ENCODE measurements around the gene INTS7. TPM values are rescaled to one million over a fixed set of nuclear protein-coding genes. Genes with fewer than 3 reads are reported as not detected.
A peak's percentile ranks its signal among the peaks of the same experiment; 100 is the strongest.

INTS7 gene
- total and polyA plus RNA-seq, 11 donors = 3.6 to 12.9 (median 9.1) TPM

DNA sequence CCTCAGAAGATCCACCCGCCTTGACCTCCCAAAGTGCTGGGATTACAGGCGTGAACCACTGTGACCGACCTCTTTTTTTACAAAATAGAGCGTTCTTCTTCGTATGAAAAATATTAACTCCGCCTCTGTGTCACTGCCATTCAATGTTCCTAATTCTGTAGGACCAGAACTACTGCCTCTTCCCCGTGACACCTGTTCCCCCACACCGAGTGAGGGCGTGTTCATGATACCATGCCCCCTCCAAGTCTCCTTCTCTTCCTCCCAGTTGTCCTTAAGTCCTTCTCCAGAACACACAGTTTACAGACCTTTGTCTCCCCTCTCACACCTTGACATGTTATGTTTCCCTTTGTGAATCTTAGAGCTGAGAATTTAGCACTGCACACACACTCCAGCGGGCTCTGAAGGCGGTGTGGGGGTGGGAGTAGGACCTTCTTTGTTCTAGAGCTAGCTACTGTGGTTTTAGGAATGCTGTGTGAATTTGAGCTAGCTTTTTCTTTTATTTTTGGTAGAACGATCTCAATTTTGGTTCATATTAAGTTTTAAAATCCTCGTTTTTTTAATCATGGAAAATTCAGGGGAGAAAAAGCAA is 122.4 kb downstream of the INTS7 start:
- no peaks in the 10 kb centered on the region for H3K36me3 ChIP-seq
- ATAC-seq = no peak
- TF ChIP-seq, protein P1, sequence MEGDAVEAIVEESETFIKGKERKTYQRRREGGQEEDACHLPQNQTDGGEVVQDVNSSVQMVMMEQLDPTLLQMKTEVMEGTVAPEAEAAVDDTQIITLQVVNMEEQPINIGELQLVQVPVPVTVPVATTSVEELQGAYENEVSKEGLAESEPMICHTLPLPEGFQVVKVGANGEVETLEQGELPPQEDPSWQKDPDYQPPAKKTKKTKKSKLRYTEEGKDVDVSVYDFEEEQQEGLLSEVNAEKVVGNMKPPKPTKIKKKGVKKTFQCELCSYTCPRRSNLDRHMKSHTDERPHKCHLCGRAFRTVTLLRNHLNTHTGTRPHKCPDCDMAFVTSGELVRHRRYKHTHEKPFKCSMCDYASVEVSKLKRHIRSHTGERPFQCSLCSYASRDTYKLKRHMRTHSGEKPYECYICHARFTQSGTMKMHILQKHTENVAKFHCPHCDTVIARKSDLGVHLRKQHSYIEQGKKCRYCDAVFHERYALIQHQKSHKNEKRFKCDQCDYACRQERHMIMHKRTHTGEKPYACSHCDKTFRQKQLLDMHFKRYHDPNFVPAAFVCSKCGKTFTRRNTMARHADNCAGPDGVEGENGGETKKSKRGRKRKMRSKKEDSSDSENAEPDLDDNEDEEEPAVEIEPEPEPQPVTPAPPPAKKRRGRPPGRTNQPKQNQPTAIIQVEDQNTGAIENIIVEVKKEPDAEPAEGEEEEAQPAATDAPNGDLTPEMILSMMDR (IDR thresholded peaks at IDR 0.05) = no peak
- no peak for TF ChIP-seq POLR2A (IDR thresholded peaks at IDR 0.05)
- H3K4me1 ChIP-seq = peaks cover 0 to 33% (median 0%) of the 10 kb centered on the region in 12 donors
- H3K9me3 ChIP-seq = no peaks in the 10 kb centered on the region
- H3K27me3 ChIP-seq = no peaks in the 10 kb centered on the region
- DNase-seq = no peak
- H3K4me3 ChIP-seq = no peak overlapping the region
- WGBS, 4 donors = 87 to 93% (median 90%) methylated on average over 13 of the region's 13 CpGs
- H3K27ac ChIP-seq = no peak overlapping the region
- intact Hi-C loops (cut with DNase I) = loop anchor here in 1 of 10 donors (10.0 kb wide), 1 partner anchor 48 kb away; no protein-coding TSS in a partner anchor

DNA sequence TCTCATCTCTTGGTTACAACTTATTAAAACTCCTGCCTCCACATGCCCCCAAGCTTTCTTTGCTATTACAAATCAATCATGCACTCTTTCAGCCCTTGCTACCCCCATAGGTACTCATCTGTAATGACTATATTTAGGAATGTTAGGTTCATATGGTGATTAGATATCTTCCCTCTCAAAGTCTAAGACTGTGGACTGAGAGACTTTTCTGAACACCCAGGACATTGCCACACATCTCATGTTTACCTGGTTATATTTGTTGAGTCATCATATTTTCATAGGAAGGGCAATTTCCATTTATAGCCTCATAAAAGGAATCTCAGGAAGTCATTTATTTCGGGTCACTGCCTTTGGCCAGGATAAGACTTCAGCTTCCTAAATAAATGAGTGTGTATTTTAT is 123.3 kb downstream of the INTS7 start:
- Histone ChIP-seq H3K4me3 (no peak overlapping the region), H3K27ac (no peak overlapping the region), H3K36me3 (no peaks in the 10 kb centered on the region), H3K4me1 (peaks cover 0 to 35% (median 0%) of the 10 kb centered on the region in 12 donors), H3K9me3 (no peaks in the 10 kb centered on the region), H3K27me3 (no peaks in the 10 kb centered on the region)
- 42 to 60% (median 52%) methylated on average over 1 of the region's 1 CpG for WGBS, 4 donors
- DNase-seq (no peak), ATAC-seq (no peak)
- no peak for TF ChIP-seq POLR2A (IDR thresholded peaks at IDR 0.05)
- TF ChIP-seq, protein P1 (IDR thresholded peaks at IDR 0.05) = no peak
- intact Hi-C loops (cut with DNase I) = loop anchor here in 1 of 10 donors (10.0 kb wide), 1 partner anchor 47 kb away; no protein-coding TSS in a partner anchor

DNA sequence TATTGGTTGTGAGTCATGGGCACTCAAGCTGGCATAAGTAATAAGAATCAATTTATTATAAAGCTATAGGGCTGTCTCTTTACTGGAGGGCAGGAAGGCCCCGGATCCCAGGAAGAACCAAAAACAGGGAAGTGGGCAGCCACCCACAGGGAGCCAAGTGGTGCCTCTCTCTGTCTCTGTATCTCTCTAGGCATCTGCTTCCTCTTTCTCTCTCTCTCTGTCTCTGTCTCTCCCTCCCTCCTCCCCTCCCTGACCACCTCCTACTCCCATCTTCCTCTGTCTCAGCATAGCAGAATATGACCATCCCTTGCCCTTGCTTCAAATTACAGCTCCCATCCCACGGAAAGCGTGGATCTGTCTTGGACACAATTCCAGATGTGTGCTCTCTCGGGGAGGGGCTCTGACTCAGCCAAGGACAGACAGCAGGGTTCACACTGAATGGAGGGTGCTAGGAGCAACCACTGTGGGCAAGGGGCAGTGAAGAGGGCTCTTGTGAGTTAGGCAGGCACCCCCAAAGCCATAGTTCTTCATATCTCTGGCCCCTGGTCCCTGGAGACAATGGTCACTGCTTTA is 124.4 kb downstream of the INTS7 start:
- TF ChIP-seq, protein P1 (IDR thresholded peaks at IDR 0.05) = no peak
- TF ChIP-seq POLR2A (IDR thresholded peaks at IDR 0.05) = no peak
- H3K4me1 ChIP-seq = peaks cover 0 to 31% (median 0%) of the 10 kb centered on the region in 12 donors
- H3K36me3 ChIP-seq = no peaks in the 10 kb centered on the region
- intact Hi-C loops (cut with DNase I) = loop anchor here in 1 of 10 donors (10.0 kb wide), 1 partner anchor 46 kb away; no protein-coding TSS in a partner anchor
- no peak overlapping the region for H3K4me3 ChIP-seq
- 61 to 75% (median 66%) methylated on average over 4 of the region's 4 CpGs for WGBS, 4 donors
- no peak overlapping the region for H3K27ac ChIP-seq
- ATAC-seq = peak in 1 of 4 donors; percentile 70
- no peaks in the 10 kb centered on the region for H3K9me3 ChIP-seq
- DNase-seq = no peak
- no peaks in the 10 kb centered on the region for H3K27me3 ChIP-seq

DNA sequence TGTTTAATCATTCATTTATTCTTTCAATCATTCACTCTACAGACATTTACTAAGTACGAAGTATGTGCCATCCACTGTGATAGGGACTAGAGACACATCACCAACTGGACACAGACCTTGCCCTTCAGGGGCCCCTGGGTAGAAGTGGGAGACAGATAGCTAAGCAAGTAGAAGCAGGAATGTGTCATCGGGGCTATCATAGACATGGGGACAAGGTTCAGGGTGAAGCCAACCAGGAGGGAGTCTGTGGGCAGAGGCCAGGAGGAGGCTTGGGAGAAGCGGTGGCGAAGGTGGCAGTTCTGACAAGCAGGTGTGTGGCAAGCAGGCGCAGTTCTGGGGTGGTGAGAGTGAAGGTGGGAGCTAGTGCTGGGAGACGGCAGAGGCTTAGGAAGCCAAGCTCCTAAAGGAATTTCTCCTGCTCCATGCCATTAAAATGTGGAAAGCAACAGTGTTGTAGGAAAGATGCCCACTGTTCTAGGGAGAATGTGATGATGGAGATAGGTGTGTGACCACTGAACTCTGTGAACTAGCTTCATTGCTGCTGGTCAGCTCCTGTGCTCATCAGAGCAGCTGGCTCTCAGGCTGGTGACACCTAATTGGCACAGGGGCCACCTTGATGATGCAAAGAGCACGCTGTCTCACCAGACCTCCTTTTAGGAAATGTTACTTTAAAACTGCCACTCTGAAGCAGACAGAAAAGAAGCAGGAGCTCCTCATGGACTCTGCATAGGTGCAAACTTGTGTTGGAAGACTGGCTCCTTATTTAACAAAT is 125.1 kb downstream of the INTS7 start:
- intact Hi-C loops (cut with DNase I) = loop anchor here in 1 of 10 donors (10.0 kb wide), 1 partner anchor 45 kb away; no protein-coding TSS in a partner anchor
- H3K27ac ChIP-seq = no peak overlapping the region
- H3K36me3 ChIP-seq = no peaks in the 10 kb centered on the region
- H3K4me3 ChIP-seq = no peak overlapping the region
- 86 to 89% (median 87%) methylated on average over 7 of the region's 7 CpGs for WGBS, 4 donors
- ATAC-seq (no peak), DNase-seq (no peak)
- no peaks in the 10 kb centered on the region for H3K27me3 ChIP-seq
- peaks cover 0 to 28% (median 0%) of the 10 kb centered on the region in 12 donors for H3K4me1 ChIP-seq
- H3K9me3 ChIP-seq = no peaks in the 10 kb centered on the region
- no peak for TF ChIP-seq POLR2A (IDR thresholded peaks at IDR 0.05)
- TF ChIP-seq, protein P1 (IDR thresholded peaks at IDR 0.05) = no peak
